Glutamatergic neuron (in vitro differentiated cells): ENCODE measurements around the gene HACL1. TPM values are rescaled to one million over a fixed set of nuclear protein-coding genes. Genes with fewer than 3 reads are reported as not detected.

Experiments used
- DNase-seq: peaks from one replicate; pipeline ENCODE4 v3.0.0; 2022
- H3K27ac Mint-ChIP-seq: one replicate; pipeline ENCODE4 v1.8.0; 2020; ENCODE audit warnings: mild to moderate bottlenecking, mixed read lengths, inconsistent platforms; ENCODE audit not compliant: unreplicated experiment
- H3K27me3 Mint-ChIP-seq: one replicate; pipeline ENCODE4 v1.8.0; 2020; ENCODE audit warnings: mild to moderate bottlenecking, moderate library complexity, mixed read lengths, inconsistent platforms; ENCODE audit not compliant: unreplicated experiment
- H3K36me3 Mint-ChIP-seq: one replicate; pipeline ENCODE4 v1.8.0; 2020; ENCODE audit warnings: mild to moderate bottlenecking, mixed read lengths, inconsistent platforms; ENCODE audit not compliant: unreplicated experiment
- H3K4me1 Mint-ChIP-seq: one replicate; pipeline ENCODE4 v1.8.0; 2020; ENCODE audit warnings: mild to moderate bottlenecking, low read depth, mixed read lengths, inconsistent platforms; ENCODE audit not compliant: unreplicated experiment
- H3K4me3 Mint-ChIP-seq: one replicate; pipeline ENCODE4 v1.8.0; 2020; ENCODE audit warnings: mild to moderate bottlenecking, mixed read lengths, inconsistent platforms; ENCODE audit not compliant: unreplicated experiment
- H3K9me3 Mint-ChIP-seq: one replicate; pipeline ENCODE4 v1.8.0; 2020; ENCODE audit warnings: mild to moderate bottlenecking, moderate library complexity, mixed read lengths, inconsistent platforms; ENCODE audit not compliant: unreplicated experiment
- CTCF ChIP-seq: fragments of 200-600 bp; sonication (generic); IDR thresholded peaks from one replicate; pipeline ENCODE4 v1.5.0; 2021; ENCODE audit not compliant: partially characterized antibody, unreplicated experiment
- total RNA-seq: library from RNA; stranded (reverse); fragmentation: NEBNext Ultra II Directional; extraction: Animal tissue kit (Norgen Biotek cat#: 25700); gene quantifications from one replicate; pipeline ENCODE4 v1.2.1, GENCODE V29; 2021; ENCODE audit not compliant: unreplicated experiment

The HACL1 gene
- total RNA-seq, 1 donor from 2014 or later, result 19.0 TPM

- Mint-ChIP-seq H3K27me3 (no peaks in the 10 kb centered on the region), H3K36me3 (peaks cover 5% of the 10 kb centered on the region), H3K9me3 (no peaks in the 10 kb centered on the region), H3K4me3 (no peak overlapping the region), H3K27ac (no peak overlapping the region), H3K4me1 (peaks cover 3% of the 10 kb centered on the region)
- DNase-seq, result no peak
- TF ChIP-seq CTCF, result no peak
Observed at GRCh38 chr3:15645740-15646501, 44.6 kb upstream of the HACL1 start.

DNA sequence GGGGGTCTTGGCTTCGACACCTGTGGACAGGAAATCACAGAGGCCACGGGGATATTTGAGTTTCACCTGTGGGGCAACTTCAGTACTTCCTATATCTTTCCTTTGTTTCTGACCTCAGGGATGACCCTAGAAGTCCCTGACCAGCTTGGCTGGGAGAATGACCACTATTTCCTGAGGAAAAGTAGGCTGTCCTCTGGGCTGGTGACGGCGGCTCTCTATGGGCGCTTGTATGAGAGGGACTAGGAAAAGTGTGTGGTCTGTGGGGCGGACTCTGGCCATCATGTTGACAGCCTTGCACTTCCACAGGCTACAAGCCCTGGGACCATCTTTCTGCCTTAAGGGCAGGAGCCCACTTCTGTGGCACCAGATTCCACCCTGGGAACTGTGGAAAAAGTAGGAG lies 43.9 kb upstream of the HACL1 start:
- Mint-ChIP-seq H3K36me3 (peaks cover 5% of the 10 kb centered on the region), H3K27ac (no peak overlapping the region), H3K4me1 (peaks cover 3% of the 10 kb centered on the region), H3K27me3 (no peaks in the 10 kb centered on the region), H3K9me3 (no peaks in the 10 kb centered on the region), H3K4me3 (no peak overlapping the region)
- no peak for TF ChIP-seq CTCF
- no peak for DNase-seq

- DNase-seq, result no peak
- Mint-ChIP-seq H3K36me3 (no peaks in the 10 kb centered on the region), H3K4me1 (no peaks in the 10 kb centered on the region), H3K9me3 (no peaks in the 10 kb centered on the region), H3K27ac (no peak overlapping the region), H3K4me3 (no peak overlapping the region), H3K27me3 (no peaks in the 10 kb centered on the region)
- TF ChIP-seq CTCF, result no peak
Observed at GRCh38 chr3:15638891-15639262, 37.5 kb upstream of the HACL1 start.

DNA sequence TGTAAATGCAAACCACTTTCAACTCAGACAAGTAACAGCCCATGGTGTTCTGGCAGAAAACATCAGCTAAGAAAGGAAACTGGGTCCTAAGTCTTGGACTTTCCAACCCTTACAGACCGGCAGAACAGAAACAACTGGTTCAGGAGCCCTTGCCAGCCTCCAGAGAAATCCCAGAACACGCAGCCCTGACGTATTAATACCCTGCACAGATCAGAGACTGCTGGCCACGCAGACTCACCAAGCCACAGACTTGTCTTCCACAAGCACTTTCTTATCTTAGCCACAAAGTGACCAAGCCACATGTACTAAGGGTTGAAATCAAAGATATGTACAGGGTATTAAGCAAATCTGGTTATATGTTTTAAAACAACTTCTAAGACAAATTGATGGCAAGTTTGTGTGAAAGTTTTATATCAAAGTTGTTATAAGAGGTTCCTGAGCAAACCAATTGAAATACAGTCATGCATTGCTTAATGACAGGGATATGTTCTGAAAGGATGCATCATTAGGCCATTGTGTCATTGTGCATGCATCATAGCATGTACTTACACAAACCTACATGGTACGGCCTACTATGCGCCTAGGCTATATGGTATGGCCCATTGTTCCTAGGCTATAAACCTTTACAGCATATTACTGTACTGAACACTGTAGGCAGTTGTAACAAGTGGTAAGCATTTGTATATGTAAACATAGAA lies 37.0 kb upstream of the HACL1 start:
- TF ChIP-seq CTCF, result no peak

GRCh38 chr3:15637131-15637951 lies 36.0 kb upstream of the HACL1 start:
- Mint-ChIP-seq H3K4me1 (no peaks in the 10 kb centered on the region), H3K27me3 (peaks cover under 1% of the 10 kb centered on the region), H3K27ac (no peak overlapping the region), H3K4me3 (no peak overlapping the region), H3K36me3 (peaks cover under 1% of the 10 kb centered on the region), H3K9me3 (no peaks in the 10 kb centered on the region)
- no peak for DNase-seq
- no peak for TF ChIP-seq CTCF

More for the DNA sequence above, 37.0 kb upstream of the HACL1 start:
- Mint-ChIP-seq H3K27ac (no peak overlapping the region), H3K27me3 (no peaks in the 10 kb centered on the region), H3K9me3 (no peaks in the 10 kb centered on the region), H3K36me3 (no peaks in the 10 kb centered on the region), H3K4me3 (no peak overlapping the region), H3K4me1 (no peaks in the 10 kb centered on the region)
- no peak for DNase-seq
